ENCODE data around the gene COG7.

DNA sequence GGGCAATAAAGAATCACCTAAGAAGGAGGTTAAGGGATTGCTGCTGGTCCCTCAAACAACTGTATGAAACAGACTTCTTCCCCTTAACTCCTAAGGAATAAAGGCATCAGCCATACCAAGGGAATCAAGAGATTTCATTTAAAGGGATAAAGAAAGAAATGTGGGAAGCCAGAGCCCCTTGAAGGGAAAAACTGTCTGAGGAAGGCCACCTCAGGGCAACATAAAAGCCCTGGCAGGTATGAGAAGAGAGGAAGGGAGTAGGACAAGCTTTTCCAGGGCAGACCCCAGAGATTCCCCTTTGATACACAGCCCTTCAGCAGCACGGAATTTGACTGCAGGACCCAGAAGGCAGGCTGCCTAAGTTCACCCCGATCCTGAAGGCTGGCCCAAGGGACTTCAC is 43.5 kb downstream of the COG7 start:
- TF ChIP-seq, protein P1, sequence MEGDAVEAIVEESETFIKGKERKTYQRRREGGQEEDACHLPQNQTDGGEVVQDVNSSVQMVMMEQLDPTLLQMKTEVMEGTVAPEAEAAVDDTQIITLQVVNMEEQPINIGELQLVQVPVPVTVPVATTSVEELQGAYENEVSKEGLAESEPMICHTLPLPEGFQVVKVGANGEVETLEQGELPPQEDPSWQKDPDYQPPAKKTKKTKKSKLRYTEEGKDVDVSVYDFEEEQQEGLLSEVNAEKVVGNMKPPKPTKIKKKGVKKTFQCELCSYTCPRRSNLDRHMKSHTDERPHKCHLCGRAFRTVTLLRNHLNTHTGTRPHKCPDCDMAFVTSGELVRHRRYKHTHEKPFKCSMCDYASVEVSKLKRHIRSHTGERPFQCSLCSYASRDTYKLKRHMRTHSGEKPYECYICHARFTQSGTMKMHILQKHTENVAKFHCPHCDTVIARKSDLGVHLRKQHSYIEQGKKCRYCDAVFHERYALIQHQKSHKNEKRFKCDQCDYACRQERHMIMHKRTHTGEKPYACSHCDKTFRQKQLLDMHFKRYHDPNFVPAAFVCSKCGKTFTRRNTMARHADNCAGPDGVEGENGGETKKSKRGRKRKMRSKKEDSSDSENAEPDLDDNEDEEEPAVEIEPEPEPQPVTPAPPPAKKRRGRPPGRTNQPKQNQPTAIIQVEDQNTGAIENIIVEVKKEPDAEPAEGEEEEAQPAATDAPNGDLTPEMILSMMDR (IDR thresholded peaks at IDR 0.05) = no peak
- TF ChIP-seq POLR2A (IDR thresholded peaks at IDR 0.05) = no peak

Data from body of pancreas (tissue), 4 donors.